K562 (cell line): Measurements from ENCODE around the gene CEACAM21. TPM values are rescaled to one million over a fixed set of nuclear protein-coding genes. Genes with fewer than 3 reads are reported as not detected.
"Not testable (repeated sequence)": the region's sequence is repeated elsewhere in the genome, so short reads cannot be mapped to it uniquely, and the experiment has no call there.

ENCODE experiments used
- ATAC-seq: fragments of 200-7000 bp; cut with Tn5 transposase; 3 replicates; pipeline ENCODE4 v1.9.1; 2020; ENCODE audit warnings: moderate library complexity
- BruUV-seq: library from RNA; stranded (reverse); fragments of 400-500 nt; replicated peaks from 2 replicates; lab custom pipeline; 2021; lab: Mats Ljungman, UMichigan
- CTCF ChIA-PET: fragments of 300-600 bp; formaldehyde crosslinking; extraction: SDS; loops from one replicate; lab custom pipeline; 2021; ENCODE audit warnings: low intra/inter-chr PET ratio; lab: Yijun Ruan, JAX
- POLR2A ChIA-PET: fragments of 300-600, 350-650 bp; sonication (Branson Sonifier 250); formaldehyde crosslinking; extraction: SDS; loops from one replicate; lab custom pipeline; 2021; ENCODE audit warnings: antibody characterized with exemption, inconsistent platforms; lab: Yijun Ruan, JAX
- DNase-seq, 4 experiments: peaks; one replicate each; pipeline versions ENCODE4 v3.0.0 to v3.0.0-alpha.2; 2011 to 2018; ENCODE audit warnings: low spot score in 3 of 4, mixed read lengths in 3 of 4; ENCODE audit errors: extremely low read depth in 1 of 4
- FAIRE-seq: peaks from 2 replicates; lab custom pipeline; 2011; peaks lifted over from hg19 to GRCh38; lab: Jason Lieb, UNC
- H2AFZ ChIP-seq: 2 replicates; pipeline ENCODE4 v1.6.0; 2011; ENCODE audit warnings: low read depth, low read length, control low read depth, inconsistent platforms
- H3K27ac ChIP-seq: fragments of 200-600 bp; 3 replicates; pipeline ENCODE4 v1.8.0; 2011; ENCODE audit warnings: low read depth, mild to moderate bottlenecking, control low read depth, inconsistent platforms, low read length, moderate library complexity, mixed read lengths; ENCODE audit errors: extremely low read depth
- H3K27me3 ChIP-seq, 2 experiments: fragments of 300-600 bp in 1 of 2; 2 replicates in 1 of 2; 3 replicates in 1 of 2; pipeline versions ENCODE4 v1.6.0 to v1.8.0; 2011; ENCODE audit warnings: inconsistent platforms in 2 of 2, low read length in 2 of 2, mild to moderate bottlenecking in 1 of 2, mixed read lengths in 1 of 2, moderate library complexity in 1 of 2; ENCODE audit not compliant: control insufficient read depth in 2 of 2, insufficient read depth in 2 of 2
- H3K36me3 ChIP-seq: fragments of 300-600 bp; 3 replicates; pipeline ENCODE4 v1.8.0; 2011; ENCODE audit warnings: mild to moderate bottlenecking, low read length, inconsistent platforms; ENCODE audit not compliant: control insufficient read depth, insufficient read depth
- H3K4me1 ChIP-seq, 2 experiments: fragments of 200-600 bp in 1 of 2; replicated peaks in 1 of 2; 2 replicates in 1 of 2; 3 replicates in 1 of 2; pipeline versions ENCODE4 v1.5.1 to v1.8.0; 2011; ENCODE audit warnings: inconsistent platforms in 2 of 2, low read length in 2 of 2, mild to moderate bottlenecking in 1 of 2, mixed read lengths in 1 of 2, moderate library complexity in 1 of 2; ENCODE audit not compliant: control insufficient read depth in 2 of 2, insufficient read depth in 2 of 2
- H3K4me2 ChIP-seq: 2 replicates; pipeline ENCODE4 v1.6.1; 2011; ENCODE audit warnings: low read length, control low read depth, inconsistent platforms, mixed read lengths; ENCODE audit not compliant: insufficient read depth
- H3K4me3 ChIP-seq: fragments of 200-600 bp; sonication (generic), shearing (Covaris generic); 2 replicates; pipeline ENCODE4 v1.5.1; 2016; ENCODE audit warnings: control low read depth, inconsistent platforms
- H3K79me2 ChIP-seq: fragments of 200-600 bp; 3 replicates; pipeline ENCODE4 v1.8.0; 2011; ENCODE audit warnings: low read length, inconsistent platforms; ENCODE audit not compliant: control insufficient read depth, insufficient read depth
- H3K9ac ChIP-seq, 2 experiments: 2 replicates each; pipeline versions ENCODE4 v1.6.0 to v1.6.1; 2011; ENCODE audit warnings: low read depth in 2 of 2, low read length in 2 of 2, control low read depth in 1 of 2, inconsistent platforms in 1 of 2, mild to moderate bottlenecking in 1 of 2, mixed read lengths in 1 of 2; ENCODE audit not compliant: insufficient read depth in 1 of 2
- H3K9me1 ChIP-seq: one replicate; pipeline ENCODE4 v1.6.0; 2011; ENCODE audit warnings: inconsistent platforms, mild to moderate bottlenecking, low read length, moderate library complexity; ENCODE audit not compliant: control insufficient read depth, insufficient read depth
- H3K9me3 ChIP-seq: replicated peaks from 2 replicates; pipeline ENCODE4 v1.5.1; 2011; ENCODE audit warnings: low read depth, low read length, inconsistent platforms; ENCODE audit not compliant: control insufficient read depth, insufficient read depth
- H4K20me1 ChIP-seq: replicated peaks from 2 replicates; pipeline ENCODE4 v1.6.1; 2011; ENCODE audit warnings: low read length, inconsistent platforms, mixed read lengths; ENCODE audit not compliant: control insufficient read depth, insufficient read depth
- BRD4 ChIP-seq: fragments of 200-600 bp; sonication (generic); IDR thresholded peaks from 2 replicates; pipeline ENCODE4 v1.6.1; 2017; ENCODE audit warnings: inconsistent platforms
- CBX5 ChIP-seq: IDR thresholded peaks from 2 replicates; pipeline ENCODE4 v1.6.1; 2014; ENCODE audit warnings: low read depth, borderline replicate concordance
- EP300 ChIP-seq: IDR thresholded peaks from 2 replicates; pipeline ENCODE4 v1.6.1; 2012; ENCODE audit warnings: low read length, improper control_type of control experiment
- KLF16 ChIP-seq: IDR thresholded peaks from 2 replicates; pipeline ENCODE4 v1.6.1; 2016; ENCODE audit warnings: antibody characterized with exemption
- NR1H2 ChIP-seq: sonication (generic); formaldehyde crosslinking; IDR thresholded peaks from 2 replicates; pipeline ENCODE4 v1.4.0; 2020; ENCODE audit warnings: mild to moderate bottlenecking, missing genetic modification reagents
- ZNF583 ChIP-seq: fragments of 250-450 bp; sonication (Bioruptor Pico); IDR thresholded peaks from 2 replicates; pipeline ENCODE4 v1.4.0; 2020
- WGBS: fragments of 100-300 bp; shearing (Covaris generic); methylation state at CpG from one replicate; pipeline ENCODE4 v1.1.6; 2016; ENCODE audit warnings: low coverage, mixed read lengths; ENCODE audit not compliant: insufficient coverage; ENCODE audit errors: missing lambda C conversion rate; 5-methylcytosine and 5-hydroxymethylcytosine counted together
- in situ Hi-C: fragments of 300-500 bp; cut with MboI; formaldehyde crosslinking; loops from 4 replicates; pipeline ENCODE4 v1.15.0; 2018; ENCODE audit warnings: inconsistent platforms, mixed read lengths
- intact Hi-C: fragments of 100-400 bp; cut with micrococcal nuclease; formaldehyde crosslinking; loops from 2 replicates; pipeline ENCODE4 v1.14.2; 2022
- polyA plus RNA-seq, 8 experiments: library from polyadenylated mRNA; depleted of rRNA in 4 of 8; stranded (reverse) in 5 of 8; unstranded in 3 of 8; fragments of >200 nt; fragmentation: Nextera tagmentation in 2 of 8; fragmentation: Illumina TruSeq in 1 of 8; extraction: Ambion mirVana in 2 of 8; extraction: Trizol in 1 of 8; gene quantifications; 2 replicates each; pipeline versions ENCODE4 v1.2.1 to v1.2.3, GENCODE V29; 2011 to 2014; ENCODE audit warnings: inconsistent platforms in 1 of 8, missing spikeins in 1 of 8
- total RNA-seq, 7 experiments: library from RNA; depleted of rRNA in 6 of 7; stranded (reverse); fragments of >200 nt in 6 of 7; fragmentation: Illumina TruSeq in 2 of 7; extraction: Trizol in 2 of 7; gene quantifications; 2 replicates each; pipeline versions ENCODE4 v1.2.1 to v1.2.3, GENCODE V29; 2011 to 2021; ENCODE audit warnings: low replicate concordance in 1 of 7
- TF ChIP-seq, protein P1 (sequence below): IDR thresholded peaks from 3 replicates; pipeline ENCODE4 v1.6.1; 2011; ENCODE audit warnings: borderline replicate concordance, mild to moderate bottlenecking; ENCODE audit not compliant: insufficient read length, insufficient read depth
- TF ChIP-seq, protein P2 (sequence below): sonication (generic); formaldehyde crosslinking; IDR thresholded peaks from 2 replicates; pipeline ENCODE4 v1.8.0; 2022; ENCODE audit warnings: missing genetic modification reagents, mild to moderate bottlenecking, moderate library complexity, borderline replicate concordance

CEACAM21 gene
- total and polyA plus RNA-seq, 9 of the 15 experiments (the other 6 are each of a cell fraction or from before 2014, with no cell fraction given): 0.06 to 0.40 (median 0.18) TPM; not detected in 1

DNA sequence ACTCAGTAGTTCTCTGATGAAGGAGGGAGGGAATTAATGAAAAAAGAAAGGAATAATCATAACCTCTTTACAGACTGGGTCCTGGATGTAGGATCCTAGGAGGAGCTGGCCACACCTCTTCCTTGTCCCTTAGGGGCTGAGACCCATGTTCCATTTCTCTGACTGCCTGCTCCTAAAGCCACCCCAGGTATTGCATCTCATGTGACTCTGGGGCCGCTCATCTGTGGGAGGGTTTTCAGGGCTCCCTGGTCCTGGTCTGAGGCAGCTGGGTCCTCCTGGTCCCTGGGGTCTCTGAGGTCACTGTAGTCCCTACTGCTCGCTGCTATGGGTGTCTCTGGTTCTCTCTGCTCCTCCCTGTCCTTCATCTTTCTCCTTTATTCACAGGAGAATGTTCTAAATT, 2.9 kb downstream of the CEACAM21 start (continued):
- TF ChIP-seq, protein P1, sequence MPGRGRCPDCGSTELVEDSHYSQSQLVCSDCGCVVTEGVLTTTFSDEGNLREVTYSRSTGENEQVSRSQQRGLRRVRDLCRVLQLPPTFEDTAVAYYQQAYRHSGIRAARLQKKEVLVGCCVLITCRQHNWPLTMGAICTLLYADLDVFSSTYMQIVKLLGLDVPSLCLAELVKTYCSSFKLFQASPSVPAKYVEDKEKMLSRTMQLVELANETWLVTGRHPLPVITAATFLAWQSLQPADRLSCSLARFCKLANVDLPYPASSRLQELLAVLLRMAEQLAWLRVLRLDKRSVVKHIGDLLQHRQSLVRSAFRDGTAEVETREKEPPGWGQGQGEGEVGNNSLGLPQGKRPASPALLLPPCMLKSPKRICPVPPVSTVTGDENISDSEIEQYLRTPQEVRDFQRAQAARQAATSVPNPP: no peak
- TF ChIP-seq, protein P2, sequence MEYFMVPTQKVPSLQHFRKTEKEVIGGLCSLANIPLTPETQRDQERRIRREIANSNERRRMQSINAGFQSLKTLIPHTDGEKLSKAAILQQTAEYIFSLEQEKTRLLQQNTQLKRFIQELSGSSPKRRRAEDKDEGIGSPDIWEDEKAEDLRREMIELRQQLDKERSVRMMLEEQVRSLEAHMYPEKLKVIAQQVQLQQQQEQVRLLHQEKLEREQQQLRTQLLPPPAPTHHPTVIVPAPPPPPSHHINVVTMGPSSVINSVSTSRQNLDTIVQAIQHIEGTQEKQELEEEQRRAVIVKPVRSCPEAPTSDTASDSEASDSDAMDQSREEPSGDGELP (CRISPR knock-in tag): no peak
- TF ChIP-seq NR1H2 (CRISPR knock-in tag) (no peak), ZNF583 (no peak), BRD4 (no peak), EP300 (no peak), KLF16 (no peak)
- TF ChIP-seq, all 486 proteins: peak for 0

DNA sequence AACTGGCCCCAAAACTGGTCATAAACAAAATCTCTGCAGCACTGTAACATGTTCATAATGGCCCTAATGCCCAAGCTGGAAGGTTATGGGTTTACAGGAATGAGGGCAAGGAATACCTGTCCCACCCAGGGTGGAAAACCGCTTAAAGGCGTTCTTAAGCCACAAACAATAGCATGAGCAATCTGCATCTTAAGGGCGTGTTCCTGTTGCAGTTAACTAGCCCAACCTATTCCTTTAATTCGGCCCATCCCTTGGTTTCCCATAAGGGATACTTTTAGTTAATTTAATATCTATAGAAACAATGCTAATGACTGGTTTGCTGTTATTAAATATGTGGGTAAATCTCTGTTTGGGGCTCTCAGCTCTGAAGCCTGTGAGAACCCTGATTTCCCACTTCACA, 5.1 kb downstream of the CEACAM21 start:
- H3K9ac ChIP-seq, POLR2A ChIA-PET, ATAC-seq, BruUV-seq, H3K79me2 ChIP-seq, H3K36me3 ChIP-seq, CTCF ChIA-PET, H4K20me1 ChIP-seq, H2AFZ ChIP-seq, H3K27ac ChIP-seq, H3K4me2 ChIP-seq, intact Hi-C loops, H3K27me3 ChIP-seq, DNase-seq, H3K4me3 ChIP-seq, H3K9me1 ChIP-seq, H3K9me3 ChIP-seq, FAIRE-seq, in situ Hi-C loops, H3K4me1 ChIP-seq: not testable (repeated sequence)
- TF ChIP-seq CBX5: peak; percentile 57; the same call in 1 of the 2 replicates
- 3% methylated on average over 4 of the region's 4 CpGs for WGBS
